ENCODE measurements around the gene OTOG.

DNA sequence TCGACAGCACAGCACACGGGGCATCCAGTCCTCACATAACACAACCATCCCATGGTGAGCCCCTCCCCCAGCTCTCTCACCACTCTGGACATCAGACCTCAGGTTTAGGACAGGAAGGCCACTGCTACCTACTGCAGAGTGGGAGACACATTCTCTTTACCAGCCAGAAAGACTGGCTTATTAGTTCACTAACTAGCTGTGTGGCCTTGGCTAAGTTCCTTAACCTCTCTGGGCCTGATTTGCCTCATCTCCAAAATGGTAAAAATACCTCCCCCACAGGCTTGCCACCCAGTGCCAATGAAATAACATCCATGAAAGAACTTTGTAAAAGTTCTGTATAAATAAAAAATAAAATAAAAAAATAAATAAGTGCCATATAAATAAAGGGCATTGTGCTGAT lies 35.0 kb upstream of the OTOG start:
- TF ChIP-seq POLR2AphosphoS5 (IDR thresholded peaks at IDR 0.05; ENCODE audit: low read depth) (no peak), CTCF (IDR thresholded peaks at IDR 0.05; ENCODE audit: insufficient read depth, low read length) (no peak), REST (IDR thresholded peaks at IDR 0.05; ENCODE audit: insufficient replicate concordance, low read depth) (no peak), GABPA (IDR thresholded peaks at IDR 0.05; ENCODE audit: low read depth) (no peak)

Data from HL-60 (cell line).